Panc1 (cell line): ENCODE measurements around the gene PDCD4. TPM values are rescaled to one million over a fixed set of nuclear protein-coding genes. Genes with fewer than 3 reads are reported as not detected.

Experiments
- ATAC-seq: fragments of 200-7000 bp; cut with Tn5 transposase; 2 replicates; pipeline ENCODE4 v1.9.1; 2020; ENCODE audit warnings: mild to moderate bottlenecking, moderate library complexity
- BruUV-seq: library from RNA; stranded (reverse); fragments of 400-500 nt; replicated peaks from 2 replicates; lab custom pipeline; 2021; lab: Mats Ljungman, UMichigan
- CTCF ChIA-PET: fragments of 300-600 bp; sonication (Branson Sonifier 250); formaldehyde crosslinking; loops from one replicate; lab custom pipeline; 2022; ENCODE audit warnings: antibody characterized with exemption; lab: Charles Lee
- POLR2A ChIA-PET: fragments of 300-600 bp; sonication (Branson Sonifier 250); formaldehyde crosslinking; loops from one replicate; lab custom pipeline; 2022; ENCODE audit warnings: antibody characterized with exemption; lab: Charles Lee
- DNase-seq: peaks from one replicate; pipeline ENCODE4 v3.0.0-alpha.2; 2010; ENCODE audit warnings: low read depth, low spot score
- H3K27ac ChIP-seq: 2 replicates; pipeline ENCODE4 v1.5.1; 2011; ENCODE audit warnings: mild to moderate bottlenecking, low read length, inconsistent platforms
- H3K27me3 ChIP-seq: fragments of 200-500 bp; sonication (Bioruptor generic); 2 replicates; pipeline ENCODE4 v1.6.0; 2014; ENCODE audit warnings: low read length, inconsistent platforms; ENCODE audit not compliant: control insufficient read depth, insufficient read depth
- H3K36me3 ChIP-seq: fragments of 200-500 bp; sonication (Bioruptor generic); 2 replicates; pipeline ENCODE4 v1.5.1; 2014; ENCODE audit warnings: inconsistent platforms, mild to moderate bottlenecking, low read length, moderate library complexity; ENCODE audit not compliant: control insufficient read depth, insufficient read depth
- H3K4me1 ChIP-seq: 2 replicates; pipeline ENCODE4 v1.5.1; 2011; ENCODE audit warnings: inconsistent platforms, mild to moderate bottlenecking, low read length, moderate library complexity; ENCODE audit not compliant: control insufficient read depth, insufficient read depth
- H3K4me3 ChIP-seq, 2 experiments: 2 replicates each; pipeline ENCODE4 v1.5.1; 2011 to 2012; ENCODE audit warnings: low read depth in 2 of 2, low read length in 2 of 2, mild to moderate bottlenecking in 2 of 2, inconsistent platforms in 1 of 2, moderate library complexity in 1 of 2
- H3K9me3 ChIP-seq: fragments of 200-500 bp; sonication (Bioruptor generic); 2 replicates; pipeline ENCODE4 v1.5.1; 2014; ENCODE audit warnings: low read depth, mild to moderate bottlenecking, inconsistent platforms, low read length, moderate library complexity; ENCODE audit not compliant: control insufficient read depth, insufficient read depth
- POLR2AphosphoS5 ChIP-seq: IDR thresholded peaks from 2 replicates; pipeline ENCODE4 v1.6.1; 2012; ENCODE audit warnings: mild to moderate bottlenecking, low read depth, low read length, moderate library complexity
- SIN3A ChIP-seq: IDR thresholded peaks from 2 replicates; pipeline ENCODE4 v1.6.1; 2012; ENCODE audit warnings: low read depth, mild to moderate bottlenecking, low read length, moderate library complexity, borderline replicate concordance; ENCODE audit not compliant: insufficient read depth
- TCF7L2 ChIP-seq: IDR thresholded peaks from 2 replicates; pipeline ENCODE4 v1.6.1; 2011; ENCODE audit warnings: mild to moderate bottlenecking, low read depth, low read length, inconsistent platforms
- in situ Hi-C: cut with HindIII; loops from 2 replicates; pipeline ENCODE4 v1.10.0; 2016; ENCODE audit warnings: low sequenced_read_pairs, low pct_unique_long_range_greater_than_20kb
- intact Hi-C: fragments of 100-400 bp; cut with micrococcal nuclease; formaldehyde crosslinking; loops from one replicate; pipeline ENCODE4 v1.10.0; 2022; ENCODE audit not compliant: unreplicated experiment
- total RNA-seq: library from RNA; stranded (reverse); gene quantifications from one replicate; pipeline ENCODE4 v1.2.1, GENCODE V29; 2021; ENCODE audit not compliant: unreplicated experiment
- TF ChIP-seq, protein P1 (sequence below), 2 experiments: IDR thresholded peaks; 2 replicates each; pipeline ENCODE4 v1.6.1; 2011 to 2012; ENCODE audit warnings: low read depth in 2 of 2, control low read depth in 1 of 2, low read length in 1 of 2, mild to moderate bottlenecking in 1 of 2, moderate library complexity in 1 of 2; ENCODE audit not compliant: insufficient read depth in 1 of 2
- TF ChIP-seq, protein P2 (sequence below): fragments of 450-650 bp; IDR thresholded peaks from 2 replicates; pipeline ENCODE4 v1.5.1; 2017; ENCODE audit warnings: mild to moderate bottlenecking

The PDCD4 gene
- total RNA-seq, 1 experiment from 2014 or later = 33.6 TPM

DNA sequence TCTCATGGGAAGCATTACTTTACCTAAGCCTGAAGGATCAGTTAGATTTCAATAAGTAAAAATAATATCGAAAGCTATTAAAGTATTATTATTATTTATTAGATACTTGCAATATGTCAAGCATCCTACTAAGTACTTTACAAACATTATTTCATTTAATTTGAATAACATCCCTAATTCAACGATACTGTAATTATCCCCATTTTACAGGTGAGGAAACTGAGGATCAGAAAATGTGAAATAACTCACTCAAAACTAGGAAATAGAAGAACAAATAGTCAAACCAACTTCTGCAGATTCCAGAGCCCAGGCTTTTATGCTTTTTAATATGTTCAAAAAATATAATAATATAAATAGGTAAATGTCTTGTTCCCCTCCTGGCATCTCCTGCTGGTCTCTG lies 10.3 kb upstream of the PDCD4 start:
- CTCF ChIA-PET = interaction anchor here (0.6 kb wide), 1 partner anchor 104 kb away, joined by 6 read pairs; no protein-coding TSS in a partner anchor
- POLR2A ChIA-PET = no interaction called here
- intact Hi-C loops = no loop called here
- Histone ChIP-seq H3K4me1 (peaks cover 11% of the 10 kb centered on the region), H3K9me3 (no peaks in the 10 kb centered on the region), H3K27me3 (no peaks in the 10 kb centered on the region), H3K4me3 (no peak overlapping the region), H3K36me3 (no peaks in the 10 kb centered on the region), H3K27ac (no peak overlapping the region)
- TF ChIP-seq POLR2AphosphoS5 = no peak
- TF ChIP-seq, protein P1, sequence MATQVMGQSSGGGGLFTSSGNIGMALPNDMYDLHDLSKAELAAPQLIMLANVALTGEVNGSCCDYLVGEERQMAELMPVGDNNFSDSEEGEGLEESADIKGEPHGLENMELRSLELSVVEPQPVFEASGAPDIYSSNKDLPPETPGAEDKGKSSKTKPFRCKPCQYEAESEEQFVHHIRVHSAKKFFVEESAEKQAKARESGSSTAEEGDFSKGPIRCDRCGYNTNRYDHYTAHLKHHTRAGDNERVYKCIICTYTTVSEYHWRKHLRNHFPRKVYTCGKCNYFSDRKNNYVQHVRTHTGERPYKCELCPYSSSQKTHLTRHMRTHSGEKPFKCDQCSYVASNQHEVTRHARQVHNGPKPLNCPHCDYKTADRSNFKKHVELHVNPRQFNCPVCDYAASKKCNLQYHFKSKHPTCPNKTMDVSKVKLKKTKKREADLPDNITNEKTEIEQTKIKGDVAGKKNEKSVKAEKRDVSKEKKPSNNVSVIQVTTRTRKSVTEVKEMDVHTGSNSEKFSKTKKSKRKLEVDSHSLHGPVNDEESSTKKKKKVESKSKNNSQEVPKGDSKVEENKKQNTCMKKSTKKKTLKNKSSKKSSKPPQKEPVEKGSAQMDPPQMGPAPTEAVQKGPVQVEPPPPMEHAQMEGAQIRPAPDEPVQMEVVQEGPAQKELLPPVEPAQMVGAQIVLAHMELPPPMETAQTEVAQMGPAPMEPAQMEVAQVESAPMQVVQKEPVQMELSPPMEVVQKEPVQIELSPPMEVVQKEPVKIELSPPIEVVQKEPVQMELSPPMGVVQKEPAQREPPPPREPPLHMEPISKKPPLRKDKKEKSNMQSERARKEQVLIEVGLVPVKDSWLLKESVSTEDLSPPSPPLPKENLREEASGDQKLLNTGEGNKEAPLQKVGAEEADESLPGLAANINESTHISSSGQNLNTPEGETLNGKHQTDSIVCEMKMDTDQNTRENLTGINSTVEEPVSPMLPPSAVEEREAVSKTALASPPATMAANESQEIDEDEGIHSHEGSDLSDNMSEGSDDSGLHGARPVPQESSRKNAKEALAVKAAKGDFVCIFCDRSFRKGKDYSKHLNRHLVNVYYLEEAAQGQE (IDR thresholded peaks at IDR 0.05; ENCODE audit: insufficient read depth in 1 of 2, low read depth in 2 of 2, low read length in 1 of 2) = no peak
- TF ChIP-seq, protein P2, sequence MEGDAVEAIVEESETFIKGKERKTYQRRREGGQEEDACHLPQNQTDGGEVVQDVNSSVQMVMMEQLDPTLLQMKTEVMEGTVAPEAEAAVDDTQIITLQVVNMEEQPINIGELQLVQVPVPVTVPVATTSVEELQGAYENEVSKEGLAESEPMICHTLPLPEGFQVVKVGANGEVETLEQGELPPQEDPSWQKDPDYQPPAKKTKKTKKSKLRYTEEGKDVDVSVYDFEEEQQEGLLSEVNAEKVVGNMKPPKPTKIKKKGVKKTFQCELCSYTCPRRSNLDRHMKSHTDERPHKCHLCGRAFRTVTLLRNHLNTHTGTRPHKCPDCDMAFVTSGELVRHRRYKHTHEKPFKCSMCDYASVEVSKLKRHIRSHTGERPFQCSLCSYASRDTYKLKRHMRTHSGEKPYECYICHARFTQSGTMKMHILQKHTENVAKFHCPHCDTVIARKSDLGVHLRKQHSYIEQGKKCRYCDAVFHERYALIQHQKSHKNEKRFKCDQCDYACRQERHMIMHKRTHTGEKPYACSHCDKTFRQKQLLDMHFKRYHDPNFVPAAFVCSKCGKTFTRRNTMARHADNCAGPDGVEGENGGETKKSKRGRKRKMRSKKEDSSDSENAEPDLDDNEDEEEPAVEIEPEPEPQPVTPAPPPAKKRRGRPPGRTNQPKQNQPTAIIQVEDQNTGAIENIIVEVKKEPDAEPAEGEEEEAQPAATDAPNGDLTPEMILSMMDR = no peak
- no peak for TF ChIP-seq TCF7L2
- no peak for TF ChIP-seq SIN3A
- no TSS peak for BruUV-seq
- in situ Hi-C loops = no loop called here
- ATAC-seq (no peak), DNase-seq (no peak)

DNA sequence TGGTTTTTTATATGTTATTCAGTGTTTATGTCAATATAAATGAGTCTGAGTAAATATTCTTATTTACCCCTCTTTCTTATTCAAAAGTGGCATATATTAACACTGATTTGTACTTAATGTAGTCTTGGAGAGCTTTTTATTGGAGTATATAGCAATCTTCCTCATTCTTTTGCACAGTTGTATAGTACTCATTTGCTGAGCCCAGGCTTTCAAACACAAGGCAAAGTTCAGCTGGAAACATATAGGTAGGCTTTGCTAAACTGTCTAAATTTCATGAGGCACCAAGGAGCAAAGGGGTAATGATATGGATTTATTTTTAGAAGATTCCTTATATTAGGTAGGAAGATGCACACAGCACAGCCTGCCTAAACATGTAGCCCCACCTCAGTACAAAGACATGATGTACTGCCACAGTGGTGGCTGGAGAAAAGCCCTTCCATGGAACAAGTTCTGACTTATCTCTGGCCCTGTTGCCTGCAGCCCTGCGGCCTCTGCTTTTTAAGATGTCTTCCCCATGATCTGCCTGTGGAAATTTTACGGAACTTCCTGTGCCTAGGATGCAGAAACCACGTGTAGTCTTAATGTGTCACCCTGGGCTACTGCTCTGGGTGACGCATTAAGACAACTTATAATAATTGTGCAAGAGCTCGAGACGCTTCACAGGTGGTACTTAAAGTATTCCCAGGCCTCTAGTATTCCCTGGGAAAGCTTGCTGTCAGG lies 9.6 kb upstream of the PDCD4 start:
- TF ChIP-seq, protein P1 (IDR thresholded peaks at IDR 0.05; ENCODE audit: insufficient read depth in 1 of 2, low read depth in 2 of 2, low read length in 1 of 2) = no peak
- H3K27ac ChIP-seq = no peak overlapping the region
- in situ Hi-C loops = no loop called here
- H3K4me3 ChIP-seq = no peak overlapping the region
- CTCF ChIA-PET = no interaction called here
- no TSS peak for BruUV-seq
- POLR2A ChIA-PET = interaction anchor here (0.8 kb wide), 1 partner anchor 56 kb away, joined by 3 read pairs; no protein-coding TSS in a partner anchor
- DNase-seq = no peak
- peaks cover 11% of the 10 kb centered on the region for H3K4me1 ChIP-seq
- no peaks in the 10 kb centered on the region for H3K36me3 ChIP-seq
- intact Hi-C loops = no loop called here
- H3K27me3 ChIP-seq = no peaks in the 10 kb centered on the region
- H3K9me3 ChIP-seq = no peaks in the 10 kb centered on the region
- no peak for ATAC-seq
